Epidermal melanocyte (primary cell): ENCODE results near the gene EXOC6B.

Experiments used
- DNase-seq: peaks from one replicate; pipeline ENCODE4 v3.0.0; 2011; ENCODE audit warnings: low spot score; ENCODE audit not compliant: insufficient read length

EXOC6B gene

DNA sequence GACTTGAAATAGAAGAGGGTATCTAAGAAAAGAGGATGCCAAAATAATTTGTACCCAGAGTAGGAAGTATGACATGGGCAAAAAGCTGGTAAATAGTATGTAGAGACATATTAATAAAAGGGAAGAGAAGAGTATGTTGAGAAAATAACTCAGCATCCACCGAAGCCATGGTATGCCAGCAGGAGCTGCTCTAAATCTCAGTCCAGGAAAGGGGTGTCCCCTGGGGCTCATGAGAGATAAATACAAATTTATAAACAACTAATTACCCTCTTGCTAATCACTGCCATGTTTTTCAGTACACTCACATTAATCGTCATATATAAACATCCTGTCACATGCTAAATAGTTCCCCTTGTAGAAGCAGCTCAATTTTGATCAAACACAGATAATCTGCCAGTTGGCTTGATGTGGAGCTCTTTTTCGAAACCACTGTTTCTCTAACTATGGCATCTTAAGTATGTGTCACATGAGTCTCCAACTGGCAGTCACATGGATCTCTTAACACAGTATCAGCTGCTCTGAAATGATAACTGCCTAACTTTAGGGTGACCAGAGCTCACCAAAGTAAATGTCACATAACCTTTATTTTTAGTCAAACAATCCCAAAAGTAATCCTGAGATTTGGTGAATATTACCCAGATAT is 31.9 kb downstream of the EXOC6B start:
- no peak for DNase-seq

DNA sequence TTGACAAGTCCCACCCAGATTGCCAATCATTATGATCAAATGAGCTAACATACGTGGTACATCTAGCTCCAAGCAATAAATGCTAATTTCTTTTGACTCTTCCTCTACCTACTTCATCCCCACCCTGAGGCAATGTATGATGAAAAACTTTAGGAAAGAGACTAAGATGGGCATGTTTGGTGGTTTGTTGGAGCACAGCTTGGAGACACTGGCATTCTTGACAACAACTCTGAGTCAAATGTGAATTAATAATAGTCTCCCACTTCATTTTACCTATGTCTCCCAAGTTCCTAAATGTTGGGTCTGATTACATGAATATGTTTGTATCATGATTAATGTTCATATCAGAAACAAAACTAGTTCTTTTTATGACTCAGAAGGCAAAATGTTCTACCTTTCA is 36.6 kb downstream of the EXOC6B start:
- no peak for DNase-seq

DNA sequence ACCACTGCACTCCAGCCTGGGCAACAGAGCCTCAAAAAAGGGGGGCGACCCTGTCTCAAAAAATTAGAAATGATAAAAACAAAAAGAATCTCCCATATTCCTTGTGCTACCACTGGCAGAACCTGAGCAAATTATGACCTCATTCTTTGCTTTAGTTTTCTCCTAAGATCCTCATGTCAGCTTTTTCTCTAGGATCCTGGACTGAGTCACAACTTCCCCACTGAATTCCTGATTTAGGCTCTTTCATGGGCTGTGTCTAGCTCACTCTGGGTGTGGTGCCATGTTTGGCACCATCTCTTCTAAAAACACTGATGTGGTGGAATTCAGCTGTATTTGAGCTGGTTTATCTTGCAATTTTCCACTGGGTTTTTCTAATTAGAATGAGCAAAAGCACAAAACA is 37.1 kb downstream of the EXOC6B start:
- DNase-seq, result no peak

DNA sequence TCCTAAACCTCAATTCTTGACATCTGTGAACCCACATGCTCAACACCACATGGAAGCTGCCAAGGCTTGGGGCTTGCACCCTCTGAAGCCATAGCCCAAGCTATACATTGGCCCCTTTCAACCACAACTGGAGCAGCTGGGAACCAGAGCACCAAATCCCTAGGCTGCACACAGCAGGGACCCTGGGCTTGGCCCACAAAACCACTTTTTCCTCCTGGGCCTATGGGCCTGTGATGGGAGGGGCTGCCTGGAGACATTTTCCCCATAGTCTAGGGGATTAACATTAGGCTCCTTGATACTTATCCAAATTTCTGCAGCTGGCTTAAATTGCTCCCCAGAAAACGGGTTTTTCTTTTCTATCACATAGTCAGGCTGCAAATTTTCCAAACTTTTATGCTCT is 40.3 kb downstream of the EXOC6B start:
- no peak for DNase-seq

DNA sequence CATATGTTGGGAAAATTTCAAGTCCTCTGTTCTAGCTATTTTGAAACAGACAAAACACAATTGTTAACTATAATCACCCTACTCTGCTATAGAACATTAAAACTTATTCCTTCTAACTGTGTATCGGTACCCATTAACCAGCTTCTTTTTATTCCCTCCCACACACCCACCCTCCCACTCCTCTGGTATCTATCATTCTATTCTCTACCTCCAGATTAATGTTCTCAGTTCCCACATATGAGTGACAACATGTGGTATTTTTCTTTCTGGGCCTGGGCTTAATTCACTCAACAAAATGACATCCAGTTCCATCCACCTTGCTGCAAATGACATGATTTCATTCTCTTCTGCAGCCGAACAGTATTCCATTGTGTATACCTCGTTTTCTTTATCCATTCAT is 43.3 kb downstream of the EXOC6B start:
- no peak for DNase-seq

- no peak for DNase-seq
These were observed 44.4 kb downstream of the EXOC6B start for GRCh38 chr2:72781480-72781879.

DNA sequence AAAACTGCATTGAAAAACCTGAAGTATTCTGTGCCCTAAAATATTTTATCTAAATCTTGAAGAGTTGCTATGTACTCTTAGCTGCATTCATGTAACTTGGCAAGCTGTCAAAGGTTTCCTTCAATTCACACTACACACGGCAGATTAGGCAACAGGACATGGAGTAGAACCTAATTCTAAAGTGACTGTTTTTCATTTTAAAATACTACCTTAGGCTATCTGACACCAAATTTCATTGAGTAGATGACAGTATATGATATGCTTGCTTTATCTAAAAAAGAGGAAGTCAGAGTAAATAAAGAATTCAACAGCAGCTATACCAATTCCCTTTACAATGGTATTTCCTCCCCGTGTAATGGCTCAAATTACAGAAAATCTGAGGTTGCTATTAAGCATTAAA is 45.4 kb downstream of the EXOC6B start:
- DNase-seq, result no peak

DNA sequence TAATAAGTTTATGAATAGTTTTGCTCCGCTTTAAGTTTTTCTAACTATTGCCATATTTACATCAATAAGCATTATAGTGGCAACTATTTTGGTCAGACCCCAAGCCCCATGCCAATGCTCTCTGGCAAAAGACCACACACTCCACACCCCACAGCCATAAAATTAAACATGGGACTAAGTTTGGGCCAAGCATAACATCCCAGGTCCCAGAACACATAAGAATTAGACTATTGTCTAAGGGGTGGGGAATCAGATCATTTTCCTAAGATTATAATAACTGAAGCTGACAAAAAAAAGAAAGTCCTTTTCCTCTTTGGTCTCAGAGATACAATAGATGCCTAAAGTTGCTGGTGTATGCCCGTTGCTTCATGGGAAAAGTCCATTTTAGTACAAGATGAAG is 46.3 kb downstream of the EXOC6B start:
- DNase-seq, result no peak

DNA sequence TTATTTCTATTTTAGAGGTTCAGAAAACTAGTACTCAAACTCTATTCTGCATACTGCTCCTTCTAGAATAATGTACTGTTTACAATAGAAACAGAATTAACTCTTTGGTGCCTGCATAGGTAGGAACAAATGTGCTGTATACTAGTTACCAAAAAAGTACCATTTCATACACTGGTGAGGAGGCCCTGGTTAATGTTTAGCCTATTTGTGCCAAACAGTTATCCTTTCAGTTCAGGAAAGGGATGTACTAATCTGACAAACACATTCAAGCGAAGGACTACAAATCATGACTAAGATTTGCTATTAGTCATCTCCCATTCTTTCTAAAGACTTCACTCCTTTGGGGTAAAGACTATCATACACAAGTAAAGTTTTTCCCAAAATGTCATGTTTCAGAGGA is 47.4 kb downstream of the EXOC6B start:
- DNase-seq, result no peak

DNA sequence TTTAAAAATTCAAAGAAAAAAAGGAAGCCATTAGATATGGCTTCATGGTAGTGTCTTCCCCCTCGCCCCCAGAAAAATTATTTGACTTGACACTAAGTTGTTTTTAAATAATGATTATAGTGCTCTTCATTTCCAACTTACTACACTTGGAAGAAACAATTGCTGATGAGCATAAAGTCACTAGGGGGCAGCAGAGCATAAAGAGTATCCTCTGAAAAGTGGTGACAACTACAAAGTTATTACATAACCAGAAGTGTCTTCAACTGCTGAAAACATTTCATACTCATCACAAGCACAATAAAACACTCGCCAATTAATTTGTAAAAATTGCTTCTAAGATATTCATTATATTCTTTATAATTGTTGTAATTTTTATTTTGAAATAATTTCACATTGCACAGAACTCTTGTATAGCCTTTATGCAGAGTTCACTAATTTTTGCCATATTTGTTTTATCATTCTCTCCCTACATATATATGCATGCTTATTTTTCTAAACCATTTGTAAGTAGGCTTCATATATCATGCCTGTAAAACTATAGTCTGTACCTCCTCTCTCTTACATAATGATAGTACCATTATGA is 54.9 kb downstream of the EXOC6B start:
- DNase-seq, result peak; percentile 63

GRCh38 chr2:72765997-72766609 is 59.7 kb downstream of the EXOC6B start:
- DNase-seq, result no peak

DNA sequence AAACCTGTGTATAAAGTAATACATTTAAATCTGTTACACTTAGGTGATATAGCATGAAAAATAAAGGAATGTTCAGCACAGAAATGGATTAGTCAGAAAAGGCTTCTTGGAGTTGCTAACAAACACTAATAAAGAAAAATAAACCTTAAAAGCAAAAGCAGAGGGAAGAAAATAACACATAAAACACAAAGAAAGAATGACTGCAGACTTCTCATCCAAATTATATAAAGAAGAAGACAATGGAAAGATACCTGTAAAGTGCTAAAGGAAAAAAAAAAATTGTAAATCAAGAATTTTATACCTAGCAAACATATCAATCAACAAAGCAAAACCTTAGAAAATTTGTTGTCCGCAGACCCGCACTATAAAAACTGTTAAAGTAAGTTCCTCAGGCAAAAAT is 63.6 kb downstream of the EXOC6B start:
- DNase-seq, result no peak

DNA sequence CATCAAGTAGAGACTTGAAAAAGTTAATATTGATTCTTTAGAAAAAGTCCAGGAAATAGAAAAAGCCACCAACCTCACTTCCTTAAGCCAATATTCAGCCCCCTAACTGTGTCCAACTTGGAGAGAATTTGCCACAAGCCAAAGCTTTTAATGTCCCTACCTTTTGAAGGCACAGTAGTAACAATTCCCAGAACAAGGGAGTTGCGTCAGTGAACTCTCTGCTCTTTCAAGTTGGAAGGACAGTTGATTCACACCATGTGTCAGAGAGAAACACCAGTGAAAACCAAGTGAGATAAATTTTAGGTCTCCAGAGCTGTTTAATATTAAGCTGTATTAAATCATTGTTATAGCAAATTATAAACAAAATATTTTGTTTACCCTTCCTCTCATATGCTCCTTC is 66.1 kb downstream of the EXOC6B start:
- DNase-seq, result no peak

- no peak for DNase-seq
These were observed 68.6 kb downstream of the EXOC6B start for GRCh38 chr2:72757177-72757775.

- DNase-seq, result no peak
These were observed 70.0 kb downstream of the EXOC6B start for GRCh38 chr2:72755647-72756423.

GRCh38 chr2:72754628-72755320 is 71.1 kb downstream of the EXOC6B start:
- DNase-seq, result no peak

DNA sequence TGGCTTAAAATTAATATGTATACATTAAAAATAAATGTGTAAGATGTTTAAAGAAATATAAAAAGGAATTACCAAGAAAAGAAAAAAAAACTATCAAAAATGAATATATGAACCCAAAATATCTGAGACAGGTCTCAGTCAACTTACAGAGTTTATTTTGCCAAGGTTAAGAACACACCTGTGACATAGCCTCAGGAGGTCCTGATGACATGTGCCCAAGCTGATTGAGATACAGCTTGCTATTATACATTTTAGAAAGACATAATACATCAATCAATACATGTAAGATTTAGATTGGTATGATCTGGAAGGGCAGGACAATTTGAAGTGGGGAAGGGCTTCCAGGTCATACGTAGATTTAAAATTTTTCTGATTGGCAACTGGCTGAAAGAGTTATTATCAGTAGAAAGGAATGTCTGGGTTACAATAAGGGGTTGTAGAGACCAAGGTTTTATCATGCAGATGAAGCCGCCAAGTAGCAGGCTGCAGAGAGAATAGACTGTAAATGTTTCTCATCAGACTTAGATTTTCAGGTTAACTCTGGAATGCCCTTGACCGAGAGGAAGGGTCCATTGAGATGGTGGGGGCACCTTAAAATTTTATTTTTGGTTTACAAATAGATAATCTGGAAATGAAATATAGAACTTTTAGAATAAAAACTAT is 74.7 kb downstream of the EXOC6B start:
- no peak for DNase-seq

GRCh38 chr2:72750466-72750865 is 75.4 kb downstream of the EXOC6B start:
- no peak for DNase-seq

DNA sequence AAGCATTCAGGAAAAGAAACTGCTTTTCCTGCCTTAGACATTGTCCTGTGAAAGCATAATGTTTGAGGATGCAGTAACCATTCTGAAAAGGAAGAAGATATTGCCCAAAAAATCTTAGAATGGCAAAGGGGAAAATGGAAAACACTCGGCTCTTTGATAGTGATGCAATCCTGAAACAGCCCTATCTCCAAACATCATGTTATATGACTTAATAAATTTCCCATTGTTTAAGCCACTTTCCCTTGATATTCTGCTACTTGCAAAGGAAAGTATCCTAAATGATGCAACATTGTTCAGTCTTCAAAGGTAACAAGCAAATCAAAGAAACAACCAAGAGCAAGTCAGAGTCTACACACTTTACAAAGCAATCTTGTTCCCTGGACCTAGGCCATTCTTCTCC is 78.5 kb downstream of the EXOC6B start:
- no peak for DNase-seq

GRCh38 chr2:72745679-72746368 is 80.0 kb downstream of the EXOC6B start:
- peak; percentile 34 for DNase-seq
